GM18870 (cell line): ENCODE data around the gene WNK1.

Experiments
- ATAC-seq: cut with Tn5 transposase; IDR thresholded peaks from one replicate; pipeline ENCODE4 v1.9.1; 2021; ENCODE audit warnings: moderate library complexity; ENCODE audit not compliant: unreplicated experiment

Gene WNK1

DNA sequence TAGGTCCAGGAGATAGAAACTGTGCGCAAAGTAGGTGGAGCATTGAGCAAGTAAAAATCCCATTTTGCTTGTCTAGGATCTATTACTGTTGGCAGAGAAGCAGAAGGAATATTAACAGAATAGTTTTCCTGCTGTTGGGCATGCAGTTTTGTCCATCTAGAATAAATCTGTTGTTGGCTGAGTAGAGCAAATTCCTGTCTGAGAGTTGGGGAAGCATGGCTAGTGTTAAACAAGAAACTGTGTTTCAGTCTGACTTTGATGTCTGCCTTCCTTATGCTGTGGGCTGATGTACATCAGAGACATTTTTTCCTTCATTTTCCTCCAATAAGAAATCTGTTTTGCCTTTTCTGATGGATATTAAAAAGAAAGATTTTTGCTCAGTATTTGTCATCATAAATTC is 99.0 kb downstream of the WNK1 start:
- no peak for ATAC-seq

DNA sequence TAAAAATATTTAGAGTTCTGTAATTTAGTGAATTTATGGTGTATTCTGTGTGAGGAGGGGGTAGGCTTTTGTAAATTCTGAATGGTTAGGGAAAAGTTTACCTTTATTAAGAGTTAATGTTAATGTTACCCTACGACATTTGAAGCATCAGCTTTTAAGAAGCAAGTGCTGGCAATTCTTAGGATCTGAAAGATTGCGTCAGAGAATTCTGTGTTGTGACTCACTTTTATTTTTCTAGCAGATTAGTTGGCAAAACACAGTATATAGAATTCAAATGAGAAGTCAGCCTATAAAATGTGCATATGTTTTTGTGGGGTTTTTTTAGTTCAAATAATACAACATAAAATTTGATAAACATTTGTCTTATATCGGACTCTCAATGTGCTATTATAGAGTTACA is 99.5 kb downstream of the WNK1 start:
- ATAC-seq = no peak

DNA sequence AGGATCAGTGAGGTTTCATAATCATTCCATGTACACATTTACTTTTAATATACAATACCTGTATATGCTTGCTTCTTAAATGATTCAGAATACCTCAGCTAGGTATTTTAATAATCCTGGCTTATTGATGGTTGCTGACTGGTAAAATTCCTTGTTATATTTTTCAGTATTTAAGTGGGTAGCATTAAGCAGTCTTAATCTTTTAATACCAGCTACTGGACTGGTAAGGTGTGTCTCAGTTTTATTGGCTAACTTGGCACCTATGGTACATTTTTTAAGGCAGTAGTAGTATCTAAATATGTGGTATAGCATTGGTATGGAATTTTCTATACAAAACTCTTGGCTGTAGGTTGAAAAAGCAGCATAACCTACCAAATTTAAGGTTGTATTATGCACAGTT is 100.5 kb downstream of the WNK1 start:
- no peak for ATAC-seq

DNA sequence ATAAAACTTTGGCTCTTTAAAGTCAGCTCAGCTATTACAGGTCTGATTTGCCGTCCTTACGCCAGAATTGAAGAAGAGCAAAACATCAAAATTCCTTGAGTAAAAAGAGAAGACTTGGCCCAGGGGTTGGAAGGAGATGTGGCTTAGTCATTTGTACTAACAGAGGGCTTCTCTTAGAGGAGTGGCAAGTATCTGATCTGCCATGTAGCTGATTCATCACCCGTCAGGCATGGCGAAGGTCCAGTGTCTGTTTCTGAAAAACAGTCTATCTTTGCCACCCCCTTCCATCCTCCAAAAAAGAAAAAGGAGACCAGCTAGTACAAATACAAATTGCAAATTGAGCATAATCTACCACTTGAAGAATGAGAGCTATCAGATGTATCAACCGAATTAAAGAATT is 105.2 kb downstream of the WNK1 start:
- ATAC-seq = no peak

DNA sequence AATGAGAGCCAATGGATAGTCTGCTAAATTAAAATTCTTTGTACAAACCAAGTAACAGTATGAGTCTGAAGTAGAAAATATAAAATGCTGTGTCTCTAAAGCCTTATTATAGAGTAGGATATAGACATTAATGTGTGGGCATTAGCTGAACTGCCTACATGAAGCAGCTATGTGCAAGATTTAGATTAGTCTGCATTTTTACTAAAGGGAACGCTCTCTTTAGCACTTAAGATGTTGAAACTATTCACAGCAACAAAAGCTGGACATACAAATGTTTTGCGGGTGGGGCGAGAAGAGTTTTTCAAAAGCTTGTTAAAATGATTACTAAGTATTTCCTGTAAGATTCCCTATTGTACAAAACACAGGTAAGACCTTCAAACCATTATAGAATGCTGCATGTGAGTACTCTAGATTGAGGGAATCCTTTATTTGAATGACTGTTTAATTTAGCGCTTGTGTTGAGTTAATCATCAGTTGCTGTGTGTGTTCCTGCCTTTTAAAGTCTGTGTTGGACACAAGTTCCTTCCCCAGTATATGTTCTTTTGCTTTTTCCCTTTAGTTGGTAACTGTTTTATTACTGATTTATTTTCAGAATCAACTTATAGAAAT is 110.0 kb downstream of the WNK1 start:
- no peak for ATAC-seq

DNA sequence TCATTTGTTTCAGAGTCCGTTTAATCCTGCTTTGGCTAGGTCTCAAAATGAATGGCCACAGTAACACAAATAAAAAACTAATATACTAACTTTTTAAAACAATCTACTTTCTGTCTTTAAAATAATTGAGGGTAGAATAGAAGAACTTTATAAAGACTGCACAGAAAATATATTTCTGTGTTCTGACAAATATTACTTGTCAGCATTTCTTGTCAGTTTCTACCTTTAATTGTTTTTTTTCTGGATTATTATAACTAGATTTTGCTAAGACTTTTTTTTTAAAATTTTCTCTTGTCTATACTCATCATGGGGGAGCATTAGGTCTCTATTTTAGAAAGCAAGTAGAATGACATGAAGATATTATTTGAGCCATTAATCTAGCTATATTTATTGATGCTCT is 110.9 kb downstream of the WNK1 start:
- no peak for ATAC-seq

DNA sequence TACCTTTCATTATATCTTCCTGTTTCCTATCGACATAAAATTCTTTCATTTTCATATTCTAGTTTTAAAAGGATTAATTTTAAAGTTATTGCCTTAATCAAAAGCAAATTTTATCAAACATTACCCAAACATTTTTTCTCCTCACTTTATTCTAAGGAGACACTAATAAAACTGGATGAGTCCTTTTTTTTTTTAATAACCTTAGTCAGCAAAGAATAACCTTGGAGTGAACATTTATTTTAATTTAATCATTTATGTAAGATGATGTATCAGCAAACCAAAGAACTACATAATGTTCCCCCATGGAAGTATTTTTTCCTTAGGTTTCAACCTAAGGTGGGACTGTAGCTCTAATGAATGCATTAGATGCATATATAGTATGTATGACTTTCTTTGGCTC is 113.2 kb downstream of the WNK1 start:
- no peak for ATAC-seq

DNA sequence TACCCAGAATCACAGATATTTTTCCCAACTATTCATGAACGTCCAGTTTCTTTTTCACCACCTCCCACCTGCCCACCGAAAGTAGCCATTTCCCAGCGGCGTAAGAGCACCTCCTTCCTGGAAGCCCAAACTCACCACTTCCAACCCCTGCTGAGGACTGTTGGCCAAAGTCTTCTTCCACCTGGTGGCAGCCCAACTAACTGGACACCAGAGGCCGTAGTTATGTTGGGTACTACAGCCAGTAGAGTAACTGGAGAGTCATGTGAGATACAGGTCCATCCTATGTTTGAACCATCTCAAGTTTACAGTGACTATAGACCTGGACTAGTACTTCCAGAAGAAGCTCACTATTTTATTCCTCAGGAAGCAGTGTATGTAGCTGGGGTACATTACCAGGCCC is 115.5 kb downstream of the WNK1 start:
- ATAC-seq = no peak

DNA sequence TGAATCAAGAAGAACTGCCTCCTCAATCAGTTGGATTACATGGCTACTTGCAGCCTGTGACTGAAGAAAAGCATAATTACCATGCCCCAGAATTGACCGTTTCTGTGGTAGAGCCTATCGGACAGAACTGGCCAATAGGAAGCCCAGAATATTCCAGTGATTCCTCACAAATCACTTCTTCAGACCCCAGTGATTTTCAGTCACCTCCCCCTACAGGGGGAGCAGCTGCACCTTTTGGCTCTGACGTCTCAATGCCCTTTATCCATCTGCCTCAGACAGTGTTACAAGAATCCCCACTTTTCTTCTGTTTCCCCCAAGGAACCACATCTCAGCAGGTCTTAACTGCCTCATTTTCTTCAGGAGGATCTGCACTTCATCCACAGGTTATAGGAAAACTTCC is 116.3 kb downstream of the WNK1 start:
- no peak for ATAC-seq

DNA sequence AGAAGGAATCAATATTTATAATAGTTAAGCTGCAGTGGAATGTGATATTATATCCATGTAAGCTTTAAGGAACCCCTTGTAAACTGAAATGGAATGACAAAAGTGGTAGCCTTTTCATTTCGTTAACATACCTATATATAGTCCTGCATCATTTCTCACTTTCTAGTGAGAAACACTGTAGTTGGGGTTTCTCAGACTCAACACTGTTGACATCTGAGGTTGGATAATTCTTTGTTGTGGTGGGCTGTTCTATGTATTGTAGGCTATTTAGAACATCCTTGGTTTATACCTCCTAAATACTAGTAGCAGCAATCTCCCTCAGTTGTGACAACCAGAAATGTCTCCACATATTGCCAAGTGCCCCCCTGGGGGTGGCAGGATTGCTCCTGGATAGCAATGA is 118.0 kb downstream of the WNK1 start:
- no peak for ATAC-seq

DNA sequence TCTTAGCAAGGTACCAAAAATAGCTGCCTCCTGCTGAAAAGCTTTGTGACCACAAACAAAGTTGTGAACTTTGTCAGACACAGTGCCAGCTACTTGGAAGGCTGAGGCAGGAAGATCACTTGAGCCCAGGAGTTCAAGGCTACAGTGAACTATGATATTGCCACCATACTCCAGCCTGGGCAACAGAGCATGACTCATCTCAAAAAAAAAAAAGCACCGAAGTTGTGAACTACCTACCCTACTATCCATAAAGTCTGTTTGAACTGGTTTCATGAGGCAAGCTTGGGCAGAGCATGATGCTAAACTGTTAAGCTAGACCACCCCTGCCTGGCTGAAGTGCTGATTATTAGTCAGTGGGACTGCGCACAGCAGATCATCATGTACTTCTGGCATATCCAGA is 121.6 kb downstream of the WNK1 start:
- no peak for ATAC-seq

DNA sequence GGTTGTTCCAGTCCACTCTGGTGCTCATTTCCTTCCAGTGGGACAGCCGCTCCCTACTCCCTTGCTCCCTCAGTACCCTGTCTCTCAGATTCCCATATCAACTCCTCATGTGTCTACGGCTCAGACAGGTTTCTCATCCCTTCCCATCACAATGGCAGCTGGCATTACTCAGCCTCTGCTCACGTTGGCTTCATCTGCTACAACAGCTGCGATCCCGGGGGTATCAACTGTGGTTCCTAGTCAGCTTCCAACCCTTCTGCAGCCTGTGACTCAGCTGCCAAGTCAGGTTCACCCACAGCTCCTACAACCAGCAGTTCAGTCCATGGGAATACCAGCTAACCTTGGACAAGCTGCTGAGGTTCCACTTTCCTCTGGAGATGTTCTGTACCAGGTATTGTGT is 127.3 kb downstream of the WNK1 start:
- no peak for ATAC-seq

DNA sequence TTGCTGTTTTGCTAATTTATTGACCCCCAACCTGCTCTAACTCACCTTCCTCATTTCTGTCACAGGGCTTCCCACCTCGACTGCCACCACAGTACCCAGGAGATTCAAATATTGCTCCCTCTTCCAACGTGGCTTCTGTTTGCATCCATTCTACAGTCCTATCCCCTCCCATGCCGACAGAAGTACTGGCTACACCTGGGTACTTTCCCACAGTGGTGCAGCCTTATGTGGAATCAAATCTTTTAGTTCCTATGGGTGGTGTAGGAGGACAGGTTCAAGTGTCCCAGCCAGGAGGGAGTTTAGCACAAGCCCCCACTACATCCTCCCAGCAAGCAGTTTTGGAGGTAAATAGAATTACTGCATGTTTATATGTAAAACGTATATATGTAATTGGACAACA is 128.3 kb downstream of the WNK1 start:
- ATAC-seq = no peak

DNA sequence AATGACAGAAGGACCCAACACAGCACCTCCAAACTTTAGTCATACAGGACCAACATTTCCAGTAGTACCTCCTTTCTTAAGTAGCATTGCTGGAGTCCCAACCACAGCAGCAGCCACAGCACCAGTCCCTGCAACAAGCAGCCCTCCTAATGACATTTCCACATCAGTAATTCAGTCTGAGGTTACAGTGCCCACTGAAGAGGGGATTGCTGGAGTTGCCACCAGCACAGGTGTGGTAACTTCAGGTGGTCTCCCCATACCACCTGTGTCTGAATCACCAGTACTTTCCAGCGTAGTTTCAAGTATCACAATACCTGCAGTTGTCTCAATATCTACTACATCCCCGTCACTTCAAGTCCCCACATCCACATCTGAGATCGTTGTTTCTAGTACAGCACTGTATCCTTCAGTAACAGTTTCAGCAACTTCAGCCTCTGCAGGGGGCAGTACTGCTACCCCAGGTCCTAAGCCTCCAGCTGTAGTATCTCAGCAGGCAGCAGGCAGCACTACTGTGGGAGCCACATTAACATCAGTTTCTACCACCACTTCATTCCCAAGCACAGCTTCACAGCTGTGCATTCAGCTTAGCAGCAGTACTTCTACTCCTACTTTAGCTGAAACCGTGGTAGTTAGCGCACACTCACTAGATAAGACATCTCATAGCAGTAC is 132.5 kb downstream of the WNK1 start:
- ATAC-seq = no peak

DNA sequence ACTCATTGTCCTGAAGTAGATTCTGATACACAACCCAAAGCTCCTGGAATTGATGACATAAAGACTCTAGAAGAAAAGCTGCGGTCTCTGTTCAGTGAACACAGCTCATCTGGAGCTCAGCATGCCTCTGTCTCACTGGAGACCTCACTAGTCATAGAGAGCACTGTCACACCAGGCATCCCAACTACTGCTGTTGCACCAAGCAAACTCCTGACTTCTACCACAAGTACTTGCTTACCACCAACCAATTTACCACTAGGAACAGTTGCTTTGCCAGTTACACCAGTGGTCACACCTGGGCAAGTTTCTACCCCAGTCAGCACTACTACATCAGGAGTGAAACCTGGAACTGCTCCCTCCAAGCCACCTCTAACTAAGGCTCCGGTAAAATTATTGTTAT is 133.3 kb downstream of the WNK1 start:
- ATAC-seq = no peak

DNA sequence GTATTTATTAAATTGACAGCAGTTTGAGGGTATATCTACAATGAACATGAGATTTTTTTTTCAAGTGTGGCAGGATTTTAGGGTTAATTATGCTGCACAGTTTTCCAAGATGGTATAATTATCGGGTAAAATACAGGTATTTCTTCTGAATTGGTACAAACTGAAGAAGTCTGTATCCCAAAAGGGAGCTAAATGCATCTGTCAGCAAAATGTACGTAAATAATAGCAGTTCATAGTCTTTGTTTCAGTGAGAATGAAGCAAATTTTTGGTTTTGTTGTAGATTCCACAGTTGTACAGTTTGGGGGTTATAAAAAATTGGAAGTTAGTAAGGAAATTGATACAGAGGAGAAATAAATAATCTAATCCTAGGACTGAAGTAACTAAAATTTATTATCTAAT is 133.8 kb downstream of the WNK1 start:
- no peak for ATAC-seq

DNA sequence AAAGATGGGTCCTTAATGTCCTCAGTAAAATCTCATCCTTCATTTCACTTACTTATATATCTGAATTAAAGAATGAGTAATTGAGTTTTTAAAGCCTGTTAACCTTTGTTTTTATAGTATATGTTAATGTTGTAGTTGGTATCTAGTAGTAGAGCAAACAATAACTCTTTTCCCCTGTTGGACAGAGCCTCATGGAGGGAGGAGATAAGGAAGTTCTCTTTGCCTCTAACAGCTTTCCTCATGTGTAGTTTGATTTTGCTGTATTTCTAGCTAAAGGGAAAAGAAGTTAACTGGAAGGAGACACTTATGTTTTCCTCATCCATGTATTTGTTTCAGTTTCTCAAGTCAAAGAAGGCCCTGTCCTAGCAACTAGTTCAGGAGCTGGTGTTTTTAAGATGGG is 141.8 kb downstream of the WNK1 start:
- ATAC-seq = no peak

DNA sequence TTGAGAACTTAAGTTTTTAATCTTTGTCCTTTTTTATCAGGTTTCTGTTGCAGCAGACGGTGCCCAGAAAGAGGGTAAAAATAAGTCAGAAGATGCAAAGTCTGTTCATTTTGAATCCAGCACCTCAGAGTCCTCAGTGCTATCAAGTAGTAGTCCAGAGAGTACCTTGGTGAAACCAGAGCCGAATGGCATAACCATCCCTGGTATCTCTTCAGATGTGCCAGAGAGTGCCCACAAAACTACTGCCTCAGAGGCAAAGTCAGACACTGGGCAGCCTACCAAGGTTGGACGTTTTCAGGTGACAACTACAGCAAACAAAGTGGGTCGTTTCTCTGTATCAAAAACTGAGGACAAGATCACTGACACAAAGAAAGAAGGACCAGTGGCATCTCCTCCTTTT is 143.7 kb downstream of the WNK1 start:
- no peak for ATAC-seq

DNA sequence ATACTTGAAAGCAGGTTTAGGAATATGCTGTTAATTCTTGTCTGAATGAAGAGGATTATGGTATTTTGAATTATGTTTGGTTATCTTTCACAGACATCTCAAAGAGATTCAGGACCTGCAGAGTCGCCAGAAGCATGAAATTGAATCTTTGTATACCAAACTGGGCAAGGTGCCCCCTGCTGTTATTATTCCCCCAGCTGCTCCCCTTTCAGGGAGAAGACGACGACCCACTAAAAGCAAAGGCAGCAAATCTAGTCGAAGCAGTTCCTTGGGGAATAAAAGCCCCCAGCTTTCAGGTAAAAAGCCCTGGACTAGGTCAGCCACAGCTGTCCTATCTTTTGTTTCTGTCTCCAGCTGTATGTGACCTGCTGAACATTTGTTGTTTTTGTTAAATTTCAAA is 145.0 kb downstream of the WNK1 start:
- no peak for ATAC-seq

DNA sequence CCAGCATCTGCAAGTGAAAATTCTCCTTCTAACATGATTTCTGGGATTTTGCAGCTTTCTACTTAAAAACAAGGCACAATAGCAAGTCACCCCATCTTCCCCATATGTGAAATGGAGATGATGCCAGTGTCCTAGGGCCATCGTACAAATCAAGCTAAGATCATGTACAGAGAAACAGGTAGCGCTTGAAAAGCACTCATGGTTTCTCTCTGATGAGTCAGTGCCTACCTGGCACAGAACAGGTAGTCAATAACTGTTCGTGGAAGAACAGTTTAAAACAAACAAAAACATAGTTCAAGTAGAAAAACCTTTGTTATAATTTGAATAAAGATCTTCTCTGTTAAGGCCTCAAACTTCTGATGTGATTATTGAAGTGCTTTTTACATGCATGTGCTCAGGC is 150.2 kb downstream of the WNK1 start:
- no peak for ATAC-seq

DNA sequence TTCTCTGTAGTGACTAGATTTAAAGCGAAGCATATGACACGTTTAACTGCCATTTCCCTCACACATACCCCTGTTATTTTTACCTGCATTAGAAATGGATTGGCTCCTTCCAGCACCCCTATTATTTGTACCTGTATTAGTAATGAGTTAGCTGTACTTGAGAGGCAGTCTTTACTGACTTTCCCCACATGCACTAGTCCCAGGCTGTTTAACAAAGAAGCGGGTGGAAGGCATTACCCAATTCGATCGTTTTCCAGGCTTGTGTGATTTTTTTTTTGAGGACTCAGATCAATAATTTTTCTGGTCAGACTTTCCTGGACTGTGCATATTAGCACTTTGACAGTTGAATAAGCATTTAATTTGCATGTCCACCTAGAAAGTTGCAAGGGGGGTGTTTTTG is 150.7 kb downstream of the WNK1 start:
- no peak for ATAC-seq

DNA sequence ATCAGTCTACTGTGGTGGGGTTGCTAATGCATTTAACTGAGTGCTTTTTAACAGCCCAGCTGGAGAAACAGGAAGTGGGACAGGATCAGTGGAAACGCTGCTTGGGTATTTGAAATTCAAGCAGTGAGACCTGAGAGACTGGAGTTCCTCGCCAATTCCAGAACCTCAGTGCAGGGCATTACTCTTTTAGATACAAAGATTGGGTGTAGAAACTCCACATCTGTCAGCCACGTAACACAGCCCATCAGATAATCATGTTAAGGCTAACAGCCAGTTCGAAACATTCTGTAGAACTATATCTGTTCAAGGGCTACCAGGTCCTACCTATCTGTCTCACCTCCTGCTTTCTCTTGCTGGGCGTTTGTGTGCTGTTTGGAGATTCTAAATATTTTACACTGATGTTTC is 151.6 kb downstream of the WNK1 start:
- ATAC-seq = no peak
